GM18502 (cell line): ENCODE data around the gene COA8.

Experiments
- ATAC-seq: cut with Tn5 transposase; IDR thresholded peaks from one replicate; pipeline ENCODE4 v1.9.1; 2021; ENCODE audit warnings: mild to moderate bottlenecking; ENCODE audit not compliant: unreplicated experiment, poor library complexity

COA8 gene, protein sequence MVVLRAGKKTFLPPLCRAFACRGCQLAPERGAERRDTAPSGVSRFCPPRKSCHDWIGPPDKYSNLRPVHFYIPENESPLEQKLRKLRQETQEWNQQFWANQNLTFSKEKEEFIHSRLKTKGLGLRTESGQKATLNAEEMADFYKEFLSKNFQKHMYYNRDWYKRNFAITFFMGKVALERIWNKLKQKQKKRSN

DNA sequence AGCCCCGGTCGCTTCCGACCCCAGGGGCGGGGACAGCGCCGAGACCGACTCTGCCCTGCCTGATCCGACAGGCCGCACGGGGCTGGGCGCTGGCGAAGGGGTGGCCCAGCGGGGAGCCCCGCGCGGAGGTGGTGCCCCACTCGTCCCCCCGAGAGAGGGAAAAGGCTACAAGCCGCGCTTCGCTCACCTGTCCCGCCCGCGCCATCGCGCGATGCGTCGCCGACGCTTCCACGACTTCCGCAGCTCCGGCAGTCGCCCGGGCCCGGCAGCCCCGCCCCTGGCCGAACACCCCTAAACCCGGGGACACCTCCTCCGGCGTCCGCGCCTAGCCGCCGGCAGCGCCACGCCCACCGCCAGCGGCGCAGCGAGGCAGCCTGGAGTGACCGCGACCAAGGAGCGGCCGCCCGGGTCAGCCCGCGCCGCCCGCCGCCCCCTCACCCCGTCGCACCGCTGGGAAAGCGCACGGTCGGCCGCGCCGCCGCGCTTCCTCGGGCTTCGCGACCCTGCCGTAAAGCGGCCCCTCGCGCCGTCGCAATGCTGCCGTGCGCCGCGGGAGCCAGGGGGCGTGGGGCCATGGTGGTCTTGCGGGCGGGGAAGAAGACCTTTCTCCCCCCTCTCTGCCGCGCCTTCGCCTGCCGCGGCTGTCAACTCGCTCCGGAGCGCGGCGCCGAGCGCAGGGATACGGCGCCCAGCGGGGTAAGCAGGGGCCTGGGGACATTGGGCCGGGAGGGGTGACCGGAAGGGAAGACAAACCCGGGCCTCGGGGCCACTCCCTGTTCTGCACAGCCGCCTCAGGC, at the start of gene COA8, which contains the start of gene BAG5:
COA8 (plus strand) TSS at position 532 of the 797 bp plus-strand sequence; CDS start at position 574, 42 bp downstream.
BAG5 (minus strand) TSS at position 229 of the 797 bp plus-strand sequence. CDS start 1,493 bp downstream, outside the sequence.
- peak; percentile 77 for ATAC-seq

DNA sequence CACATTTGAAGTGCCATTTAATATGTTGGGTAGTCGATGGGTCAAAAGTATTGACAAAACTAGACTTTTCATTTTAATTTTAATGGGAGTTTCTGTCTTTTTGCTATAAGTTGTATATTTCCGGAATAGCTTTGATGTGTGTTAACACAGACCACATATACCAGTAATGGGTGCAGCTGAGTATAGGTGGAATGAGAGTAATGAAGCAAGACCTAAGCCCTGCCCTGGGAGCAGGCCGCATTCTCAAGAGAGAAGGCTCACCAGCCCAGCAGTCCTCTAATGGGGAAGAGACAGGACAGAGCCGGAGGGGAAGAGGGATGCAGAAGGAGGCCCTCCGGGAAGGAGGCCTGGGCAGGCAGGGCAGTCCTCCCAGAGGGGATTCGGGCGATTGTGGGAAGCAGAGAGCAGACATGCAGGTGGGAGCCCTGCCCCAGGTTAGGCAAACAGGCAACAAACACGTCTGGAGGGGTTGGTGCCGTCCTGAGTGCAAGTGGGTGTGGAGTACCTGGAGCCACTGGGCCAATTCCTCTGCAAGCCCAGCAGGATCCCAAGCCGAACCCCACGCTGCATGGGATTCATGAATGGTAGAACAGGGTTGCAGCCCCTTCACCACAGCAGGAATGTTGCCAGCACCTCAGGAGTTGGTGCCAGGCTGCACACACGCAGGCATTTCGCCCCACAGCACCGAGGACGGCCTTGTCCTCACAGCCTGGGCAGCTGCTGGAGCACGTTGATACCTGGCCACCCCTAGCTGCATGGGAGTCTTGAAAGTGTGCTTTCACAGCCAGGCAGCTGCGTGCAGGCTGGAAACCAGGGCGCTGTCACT, 48.0 kb upstream of the COA8 start:
- no peak for ATAC-seq

DNA sequence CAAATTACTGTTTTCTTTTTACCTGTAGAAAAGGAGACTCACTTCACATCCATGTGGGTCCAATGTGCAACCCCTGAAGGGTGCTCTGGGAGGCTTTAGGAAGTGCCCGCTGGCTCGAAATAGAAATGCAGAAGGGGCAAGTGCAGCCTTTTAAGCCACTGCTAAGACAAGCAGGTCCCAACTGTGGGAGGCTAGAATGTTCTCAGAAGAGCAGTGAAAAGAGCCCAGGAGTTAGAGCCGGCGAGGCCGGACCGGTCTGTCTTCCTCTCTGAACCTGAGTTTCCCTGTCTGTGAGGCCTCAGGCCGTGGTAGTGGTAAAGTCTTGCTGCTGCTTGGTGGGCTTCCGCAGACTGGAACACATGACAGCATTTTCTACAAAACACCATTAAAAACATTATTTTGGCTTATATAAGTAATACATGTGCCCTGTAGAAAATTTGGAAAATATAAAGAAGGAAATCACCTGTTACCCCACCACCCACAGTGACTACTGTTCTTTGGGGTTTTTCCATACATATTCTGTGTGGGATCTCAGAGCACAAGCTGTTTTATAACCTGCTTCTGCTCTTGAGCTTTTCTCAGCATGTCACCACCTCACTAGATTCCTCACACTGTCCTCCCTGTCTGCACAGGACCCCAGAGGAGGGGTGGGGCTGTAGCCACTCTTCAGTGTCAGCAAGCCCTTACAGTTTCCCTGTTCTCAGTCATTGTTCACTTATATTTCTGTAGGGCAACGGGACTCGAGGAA, 46.2 kb upstream of the COA8 start:
- no peak for ATAC-seq

DNA sequence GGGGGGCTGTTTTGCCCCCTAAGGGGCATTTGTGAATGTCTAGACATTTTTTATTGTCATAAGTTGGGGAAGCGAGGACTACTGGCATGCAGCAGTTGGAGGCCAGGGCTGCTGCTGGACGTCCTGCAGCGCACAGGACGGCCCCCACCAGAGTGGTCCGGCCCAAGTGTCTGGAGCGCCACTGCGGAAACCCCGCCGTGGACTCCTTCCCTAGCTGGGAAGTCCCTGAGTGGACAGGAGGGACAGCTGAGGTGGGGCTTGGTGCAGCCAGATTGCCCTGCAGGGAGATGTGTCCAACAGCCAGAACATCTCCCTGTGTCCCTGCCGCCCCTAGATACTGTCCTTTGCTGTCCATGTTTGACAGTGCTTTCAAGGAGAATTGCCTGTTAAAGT, 45.6 kb upstream of the COA8 start:
- ATAC-seq, result no peak

DNA sequence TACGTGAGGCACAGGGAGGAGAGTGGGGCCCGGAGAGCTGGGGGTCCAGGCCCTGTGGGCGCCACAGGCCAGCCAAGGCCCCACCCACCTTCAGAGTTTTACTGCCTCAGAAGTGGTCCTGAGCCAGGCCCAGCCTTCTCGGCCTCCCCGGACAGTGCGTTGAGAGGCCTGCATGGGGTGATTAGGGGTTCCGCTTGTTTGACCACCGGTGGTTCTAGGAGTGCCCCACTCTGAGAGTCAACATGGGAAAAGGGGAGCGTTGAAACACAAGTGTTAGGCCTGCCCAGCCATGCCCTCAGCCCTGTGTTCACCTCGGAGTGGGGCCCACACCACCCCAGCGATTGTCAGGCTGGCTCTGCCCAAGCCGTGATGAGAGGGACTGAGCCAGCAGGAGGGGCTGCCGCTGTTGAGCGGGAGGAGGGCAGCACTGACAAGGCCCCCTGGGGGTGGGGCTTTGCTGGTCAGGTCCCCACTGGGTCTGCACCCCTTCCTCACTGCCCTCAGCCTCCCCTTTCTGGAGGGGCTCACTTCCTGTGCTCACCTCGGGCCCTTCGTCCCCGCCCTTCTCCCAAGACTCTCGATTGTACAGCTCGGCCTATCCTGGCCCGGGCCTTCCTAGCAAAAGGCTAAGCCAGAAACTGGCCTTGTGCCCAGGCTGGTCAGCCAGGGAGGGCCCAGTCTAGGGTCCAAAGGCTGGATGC, 44.9 kb upstream of the COA8 start:
- ATAC-seq, result no peak

DNA sequence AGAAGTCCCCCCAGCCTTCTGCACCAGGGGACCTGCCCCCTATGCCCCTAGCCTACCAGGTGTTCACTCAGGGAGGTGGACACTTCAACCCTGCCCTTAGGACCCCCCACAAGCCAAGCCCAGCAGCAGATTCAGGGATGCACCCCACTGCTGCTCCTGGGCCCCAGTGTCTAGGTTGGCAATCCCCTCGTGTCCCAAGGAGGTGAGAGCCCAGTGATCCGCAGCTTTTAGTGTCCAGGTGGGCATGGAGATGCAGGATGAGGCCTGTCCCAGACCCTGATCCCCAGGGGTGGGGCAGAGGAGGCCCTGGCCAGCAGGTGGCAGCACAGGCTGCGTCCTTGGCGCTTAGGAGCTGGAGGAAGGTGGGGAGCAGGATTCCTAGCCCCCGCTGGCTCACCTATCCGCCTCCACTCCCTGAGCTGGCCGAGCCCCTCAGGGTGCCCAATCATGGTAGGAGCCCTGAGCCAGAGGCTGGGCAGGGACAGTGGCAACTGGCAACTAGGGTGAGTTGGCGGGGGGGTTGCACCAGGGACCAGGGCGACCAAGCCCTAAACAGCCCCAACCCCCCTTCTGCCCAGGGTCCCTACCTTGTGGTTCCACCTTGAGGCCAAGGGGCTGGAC, 44.2 kb upstream of the COA8 start:
- ATAC-seq, result no peak

DNA sequence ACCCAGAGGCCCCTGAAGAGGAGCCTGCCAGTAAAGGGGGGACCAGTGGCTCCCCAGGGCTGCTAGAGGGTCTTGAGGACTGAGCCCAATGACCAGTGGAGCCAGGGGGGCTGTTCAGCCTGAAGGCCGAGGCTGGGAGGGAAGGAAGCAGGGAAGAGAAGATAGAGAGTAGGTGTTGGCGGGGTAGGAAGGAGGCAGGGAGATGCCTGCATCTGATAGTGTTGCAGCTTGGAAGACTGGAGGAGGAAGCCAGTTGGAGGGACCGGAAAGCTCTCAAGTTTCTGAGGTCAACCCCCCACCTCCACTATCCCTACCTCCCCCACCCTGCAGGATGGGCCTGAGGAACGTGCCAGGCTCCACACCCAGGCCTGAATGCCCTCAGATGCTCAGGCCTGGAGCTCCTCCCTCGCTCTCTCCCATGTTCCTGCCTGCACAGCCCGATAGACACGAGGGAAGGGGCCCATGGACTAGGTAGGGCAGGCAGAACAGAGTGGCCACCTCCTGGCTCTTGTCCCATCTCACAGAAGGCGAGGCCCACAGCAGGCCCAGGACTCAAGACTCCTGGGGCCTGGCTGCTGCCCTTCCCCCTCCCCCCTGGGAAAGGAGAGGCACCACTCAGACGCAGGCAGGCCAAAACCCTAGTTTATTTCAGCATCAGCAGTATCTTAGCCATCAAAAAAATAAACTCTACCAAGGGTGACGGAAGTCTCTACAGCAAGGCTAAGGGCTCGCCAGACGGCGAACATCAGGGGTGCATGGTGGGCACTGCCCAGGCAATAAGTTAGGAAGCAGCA, 43.5 kb upstream of the COA8 start:
- no peak for ATAC-seq

DNA sequence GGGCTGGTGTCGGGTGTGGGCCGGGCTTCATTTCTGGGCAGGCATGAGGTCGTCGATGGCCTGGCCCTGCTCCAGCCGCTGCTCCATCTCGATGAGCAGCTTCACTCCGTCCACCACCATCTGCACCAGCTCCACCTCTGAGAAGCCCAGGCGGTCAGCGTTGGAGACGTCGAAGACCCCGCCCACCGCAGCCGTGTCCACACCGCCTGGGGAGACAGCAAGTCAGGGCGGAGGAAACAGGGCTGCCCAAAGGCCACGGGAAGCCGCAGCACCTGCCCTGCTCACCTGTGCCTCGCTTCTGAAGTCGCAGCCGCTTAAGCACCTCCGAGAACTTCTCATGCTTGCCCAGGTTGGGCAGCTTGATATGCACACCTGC, 42.9 kb upstream of the COA8 start:
- no peak for ATAC-seq

DNA sequence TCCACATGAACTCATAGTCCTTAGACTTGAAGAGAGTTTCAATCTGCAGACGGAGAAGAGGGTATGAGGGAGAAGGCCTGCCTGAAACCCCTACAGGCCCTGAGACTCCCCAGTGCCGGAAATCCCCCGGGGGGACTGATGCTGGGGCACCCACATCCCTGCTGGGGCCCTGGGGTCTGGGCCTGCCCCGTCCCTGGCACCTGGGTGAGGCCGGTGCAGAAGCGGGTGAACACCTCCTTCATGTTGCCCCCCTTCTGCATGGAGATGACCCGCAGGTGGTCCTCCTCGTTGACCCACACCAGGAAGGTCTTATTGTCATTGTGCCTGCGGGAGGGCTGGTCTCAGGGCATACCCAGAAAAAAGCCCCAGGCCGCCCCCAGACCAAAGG, 42.5 kb upstream of the COA8 start:
- no peak for ATAC-seq

DNA sequence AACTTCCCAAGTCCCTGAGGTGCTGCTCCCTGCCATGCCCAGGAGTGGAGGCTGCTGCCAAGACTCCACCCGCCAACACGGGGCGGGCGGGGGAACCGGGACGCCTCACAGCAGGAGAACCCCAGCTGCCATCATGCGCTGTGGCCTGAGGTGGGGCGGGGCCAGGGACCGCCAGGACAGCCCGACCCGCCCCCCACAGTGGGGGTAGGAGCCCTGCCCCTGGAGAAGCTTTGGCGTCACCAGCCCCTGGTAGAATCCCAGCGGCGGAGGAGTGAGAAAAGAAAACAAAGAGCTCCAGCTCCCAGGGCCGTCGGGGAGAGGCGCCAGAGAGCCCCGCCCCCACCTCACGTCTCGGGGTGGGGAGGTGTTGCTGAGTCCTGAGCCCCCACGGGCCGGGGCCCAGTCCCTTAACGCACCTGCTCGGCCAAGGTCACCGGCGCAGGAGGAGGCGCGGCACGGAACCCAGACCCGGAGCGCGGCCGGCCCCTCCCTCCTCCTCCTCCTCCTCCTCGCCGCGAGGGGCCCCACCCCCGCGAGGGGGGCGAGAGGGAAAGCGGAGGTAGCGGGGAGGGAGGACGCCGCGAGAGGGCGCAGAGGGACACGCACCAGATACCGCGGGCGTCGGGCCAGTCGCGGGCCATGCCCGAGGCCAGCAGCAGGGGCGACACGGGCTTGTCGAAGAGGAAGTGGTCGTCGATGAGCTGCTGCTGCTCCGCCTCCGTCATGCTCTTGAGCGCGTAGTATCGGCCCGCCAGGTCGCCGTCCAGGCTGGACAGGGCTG, 41.9 kb upstream of the COA8 start:
- peak; percentile 55 for ATAC-seq

DNA sequence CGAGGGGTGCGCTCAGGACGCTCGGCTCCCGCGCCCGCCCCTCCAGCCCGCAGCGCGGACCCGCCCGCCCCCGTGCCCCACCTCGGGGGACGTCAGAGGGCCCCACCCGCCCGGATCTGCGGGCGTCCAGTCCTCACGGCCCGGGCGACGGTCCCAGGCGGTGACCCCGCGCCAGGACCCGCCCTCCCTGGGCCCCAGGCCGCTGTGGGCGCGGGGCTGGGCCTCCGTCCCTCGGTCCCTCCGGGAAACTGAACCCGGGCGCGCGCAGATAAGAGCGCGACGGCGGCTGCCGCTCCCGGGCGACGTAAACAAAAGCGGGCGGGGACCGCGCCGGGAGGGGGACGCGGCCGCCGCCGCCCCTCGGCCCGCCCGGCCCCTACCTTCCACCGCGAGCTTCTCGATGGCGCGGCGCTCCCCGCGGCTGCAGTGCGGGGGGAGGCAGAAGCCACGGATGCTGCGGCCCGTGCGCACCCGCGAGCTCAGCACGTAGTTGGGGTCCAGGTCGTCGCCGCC, 41.3 kb upstream of the COA8 start:
- peak; percentile 12 for ATAC-seq

DNA sequence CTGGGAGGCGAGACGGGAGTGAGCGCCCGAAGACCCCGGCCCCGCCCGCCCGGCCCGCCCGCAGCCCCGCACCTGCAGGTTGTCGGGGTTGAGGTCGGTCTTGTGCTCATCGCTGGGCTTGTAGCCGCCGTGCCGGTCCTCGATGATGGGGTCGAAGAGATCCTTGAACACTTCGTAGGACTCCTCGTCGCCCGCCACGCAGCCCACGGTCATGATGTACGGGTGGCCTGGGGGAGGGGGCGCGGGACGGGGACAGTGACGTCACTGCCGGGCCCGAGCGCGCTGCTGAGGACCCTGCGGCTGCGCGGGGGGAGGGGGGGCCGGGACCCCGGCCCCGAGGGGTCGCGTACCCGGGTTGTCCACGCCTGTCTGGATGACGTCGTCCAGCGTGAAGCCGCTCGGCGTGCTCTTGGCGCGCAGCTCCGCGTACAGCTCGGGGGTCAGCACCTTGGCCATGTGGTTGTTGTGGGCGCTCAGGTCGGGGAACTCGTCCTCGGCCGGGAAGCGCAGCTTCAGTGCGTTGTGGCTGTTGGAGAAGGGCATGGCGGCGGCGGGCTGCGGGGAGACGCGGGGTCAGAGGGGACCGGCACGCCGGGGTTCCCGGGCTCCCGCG, 40.7 kb upstream of the COA8 start:
- ATAC-seq, result no peak

DNA sequence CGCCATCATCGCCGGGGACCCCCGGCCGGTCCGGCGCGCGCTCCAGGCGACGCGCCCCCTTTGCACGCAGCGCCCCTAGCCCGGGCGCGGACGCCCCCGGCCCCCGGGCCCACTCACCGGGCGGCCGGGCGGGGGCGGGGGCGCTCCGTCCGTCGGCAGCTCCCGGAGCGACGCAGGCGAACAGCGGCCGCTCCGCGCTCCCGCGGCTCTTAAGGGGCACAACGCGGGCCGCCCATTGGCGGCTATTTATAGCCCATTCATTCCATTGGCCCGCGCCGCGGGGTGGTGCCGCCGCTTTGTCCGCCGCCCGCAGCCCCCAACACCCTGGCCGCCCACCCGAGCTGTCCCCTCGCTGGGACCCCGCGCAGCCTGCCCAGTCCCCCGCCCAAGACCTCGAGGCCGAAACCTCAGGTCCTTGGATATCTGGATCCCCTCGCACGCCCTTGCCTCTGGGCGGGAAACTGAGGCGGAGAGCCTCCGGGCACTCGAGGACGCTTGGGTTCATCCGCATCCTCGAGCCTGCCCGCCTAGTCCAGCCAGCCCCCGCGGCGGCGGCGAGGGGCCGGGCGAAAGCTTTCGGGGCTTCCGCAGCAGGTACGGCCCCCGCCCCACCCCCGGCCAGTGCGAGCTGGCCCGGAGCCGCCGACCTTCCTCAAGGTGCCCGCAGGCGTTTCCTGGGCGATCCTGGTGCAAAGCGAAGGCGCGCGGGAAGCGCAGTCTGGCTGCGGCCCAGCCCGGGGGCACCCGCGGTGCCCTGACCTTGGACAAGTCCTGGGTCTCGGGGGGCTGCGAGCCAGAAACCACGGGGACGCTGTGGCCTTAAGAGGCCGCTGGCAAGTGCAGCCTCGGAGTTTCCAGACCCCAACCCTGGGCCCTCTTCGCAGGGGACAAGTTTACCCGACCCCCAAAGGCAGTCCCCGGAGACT, 39.8 kb upstream of the COA8 start, which contains the start of gene CKB:
CKB (minus strand) TSS at position 182 of the 926 bp plus-strand sequence. CDS start 337 bp downstream, outside the sequence.
- no peak for ATAC-seq

DNA sequence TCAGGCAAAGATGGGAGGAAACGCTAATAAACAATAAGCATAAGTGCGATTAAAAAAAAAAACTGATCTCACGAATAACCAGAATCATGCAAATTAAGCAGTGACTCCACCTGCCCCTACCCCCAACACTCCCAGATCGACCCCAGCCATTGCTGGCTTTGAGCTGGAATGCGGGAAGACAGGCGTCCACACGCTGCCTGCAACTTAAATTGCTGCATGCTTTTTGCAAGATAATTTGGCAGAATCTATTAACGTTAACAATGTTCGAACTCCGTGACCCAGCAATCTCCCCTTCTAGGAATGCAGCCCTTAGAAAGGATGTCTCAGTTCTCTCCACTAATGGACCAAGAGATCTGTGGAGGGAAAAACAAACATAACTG, 39.2 kb upstream of the COA8 start:
- ATAC-seq, result no peak

DNA sequence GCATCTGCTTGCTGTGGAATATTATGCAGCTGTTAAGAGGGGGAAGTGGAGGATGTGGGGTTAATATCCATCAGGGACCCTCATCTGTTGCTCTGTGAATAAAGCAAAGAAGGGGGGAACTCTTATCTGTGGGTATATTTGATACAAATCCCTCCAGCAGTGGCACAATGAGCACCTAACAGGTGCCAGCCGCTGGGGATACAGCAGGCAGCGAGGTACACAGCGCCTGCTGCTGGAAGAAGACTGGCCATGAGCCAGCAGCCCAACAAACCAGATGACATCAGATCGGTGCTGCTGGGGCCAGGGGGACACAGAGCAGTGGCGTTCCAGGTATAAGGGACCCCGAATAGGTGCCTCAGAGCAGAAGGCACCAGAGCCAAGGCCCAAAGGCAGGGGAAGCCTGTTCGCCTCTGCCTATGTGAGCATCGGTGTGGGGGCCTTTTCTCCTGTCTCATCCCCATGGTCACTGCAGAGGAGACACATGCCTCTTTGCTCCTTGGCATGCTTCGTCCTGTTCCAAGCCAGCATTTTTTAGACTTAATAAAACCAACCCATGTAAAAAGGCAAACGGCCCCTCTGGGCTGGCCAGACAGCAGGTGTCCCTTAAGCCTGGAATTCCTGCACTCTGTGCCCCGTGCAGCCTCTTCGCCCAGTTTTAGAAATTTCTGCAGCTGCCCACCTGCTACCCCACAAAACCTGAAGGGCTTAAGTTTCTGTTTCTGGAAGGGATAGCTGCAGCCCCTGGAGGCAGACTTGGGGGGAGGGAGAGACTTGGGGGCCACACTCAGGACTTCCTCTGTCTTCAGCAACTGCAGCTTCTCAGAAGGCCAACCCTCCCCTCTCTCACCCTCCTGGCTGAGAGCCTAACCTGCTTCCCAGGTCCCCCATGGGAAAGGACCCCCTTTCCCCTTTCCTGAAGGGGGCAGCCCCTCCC, 38.5 kb upstream of the COA8 start:
- ATAC-seq, result no peak
